ENCODE data around the gene PHLDA1.
"Not testable (repeated sequence)": the region's sequence is repeated elsewhere in the genome, so short reads cannot be mapped to it uniquely, and the experiment has no call there.

PHLDA1 gene

DNA sequence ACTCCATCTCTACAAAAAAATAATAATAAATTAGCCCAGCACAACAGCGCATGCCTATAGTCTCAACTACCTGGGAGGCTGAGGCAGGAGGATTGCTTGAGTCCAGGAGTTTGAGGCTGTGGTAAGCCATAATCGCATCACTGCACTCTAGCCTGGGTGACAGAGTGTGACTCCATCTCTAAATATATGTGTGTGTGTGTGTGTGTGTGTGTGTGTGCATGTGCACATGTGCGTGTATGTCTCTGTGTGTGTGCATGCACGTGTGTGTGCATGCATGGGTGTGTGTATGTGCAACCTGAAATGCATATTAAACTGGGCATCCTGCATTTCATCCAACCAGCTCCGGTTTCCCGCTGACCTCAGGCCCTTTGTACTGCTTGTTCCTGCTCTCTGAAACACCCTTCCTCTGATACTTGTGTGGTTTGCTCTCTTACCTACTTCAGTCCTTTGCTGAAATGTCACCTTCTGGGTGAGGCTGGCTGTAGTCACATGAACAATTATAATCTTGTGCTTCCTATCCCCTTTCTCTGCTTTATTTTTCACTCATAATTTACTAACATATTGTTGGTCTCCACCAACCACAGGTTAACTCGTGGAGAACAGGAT is 46.9 kb downstream of the PHLDA1 start:
- no peak for DNase-seq

DNA sequence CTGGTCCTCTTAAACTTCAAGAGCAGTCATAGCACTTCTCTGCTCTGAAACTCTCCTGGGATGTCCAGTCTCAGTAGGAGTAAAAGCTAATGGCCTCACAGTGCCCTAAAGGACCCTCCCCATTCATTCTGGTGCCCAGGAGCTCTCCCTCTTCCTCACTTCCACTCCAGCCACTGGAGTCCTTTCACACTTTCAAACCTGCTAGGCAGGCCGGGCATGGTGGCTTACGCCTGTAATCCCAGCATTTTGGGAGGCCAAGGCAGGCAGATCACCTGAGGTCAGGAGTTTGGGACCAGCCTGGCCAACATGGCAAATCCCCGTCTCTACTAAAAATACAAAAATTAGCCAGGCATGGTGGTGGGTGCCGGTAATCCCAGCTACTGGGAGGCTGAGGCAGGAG is 47.7 kb downstream of the PHLDA1 start:
- not testable (repeated sequence) for DNase-seq

DNA sequence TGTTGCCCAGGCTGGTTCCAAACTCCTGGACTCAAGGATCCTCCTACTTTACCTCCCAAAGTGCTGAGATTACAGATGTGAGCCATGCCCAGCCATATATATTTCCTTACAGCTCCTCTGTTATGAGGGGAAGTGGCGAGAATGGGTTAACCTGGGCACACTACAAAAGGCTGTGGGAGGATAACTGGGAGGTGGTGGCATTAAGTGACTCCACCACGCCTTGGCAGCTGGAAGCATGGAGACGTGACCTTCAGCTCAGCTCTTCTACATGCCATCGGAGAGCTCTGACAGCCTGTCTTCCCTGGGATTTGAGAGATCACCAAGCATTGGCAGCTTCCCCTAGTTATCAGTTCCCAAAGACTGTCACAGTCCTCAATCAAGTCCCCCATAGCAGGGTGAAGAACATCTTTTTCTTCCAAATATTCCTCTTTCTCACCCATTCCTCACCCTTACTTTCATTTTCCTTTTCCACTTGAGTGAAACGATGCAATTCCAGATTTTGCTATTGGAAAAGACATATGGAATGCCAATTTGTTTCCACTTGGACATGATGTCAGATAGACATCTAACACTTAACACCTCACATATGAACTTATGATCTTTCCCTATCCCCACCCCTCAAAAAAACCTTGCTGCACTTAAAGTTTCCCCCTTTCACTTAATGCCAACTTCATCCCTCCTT is 48.5 kb downstream of the PHLDA1 start:
- no peak for DNase-seq

DNA sequence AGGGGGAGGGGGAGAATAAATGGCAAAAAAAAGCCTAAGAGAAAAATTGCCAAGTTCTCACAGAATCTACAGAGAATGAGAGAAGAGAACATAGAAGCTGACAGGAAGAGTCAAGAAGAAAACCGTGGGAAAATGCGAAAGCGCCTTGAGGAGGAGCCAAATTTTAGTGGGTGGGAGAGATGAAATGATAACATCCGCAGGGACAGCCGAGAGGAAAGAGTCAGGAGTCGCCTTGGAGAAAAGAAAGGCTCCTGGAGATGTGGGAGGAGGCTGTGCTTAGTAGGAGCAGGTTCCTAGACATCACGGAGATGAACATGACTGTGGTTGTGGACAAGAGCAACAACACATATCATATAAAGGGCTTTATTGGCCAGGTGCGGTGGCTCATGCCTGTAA is 49.4 kb downstream of the PHLDA1 start:
- no peak for DNase-seq

- no peak for DNase-seq
These were observed 50.1 kb downstream of the PHLDA1 start for GRCh38 chr12:75981247-75982168.

- DNase-seq, result no peak
These were observed 52.4 kb downstream of the PHLDA1 start for GRCh38 chr12:75979181-75979580.

GRCh38 chr12:75978677-75979076 is 52.9 kb downstream of the PHLDA1 start:
- no peak for DNase-seq

GRCh38 chr12:75977952-75978671 is 53.5 kb downstream of the PHLDA1 start:
- peak; percentile 81 for DNase-seq

DNA sequence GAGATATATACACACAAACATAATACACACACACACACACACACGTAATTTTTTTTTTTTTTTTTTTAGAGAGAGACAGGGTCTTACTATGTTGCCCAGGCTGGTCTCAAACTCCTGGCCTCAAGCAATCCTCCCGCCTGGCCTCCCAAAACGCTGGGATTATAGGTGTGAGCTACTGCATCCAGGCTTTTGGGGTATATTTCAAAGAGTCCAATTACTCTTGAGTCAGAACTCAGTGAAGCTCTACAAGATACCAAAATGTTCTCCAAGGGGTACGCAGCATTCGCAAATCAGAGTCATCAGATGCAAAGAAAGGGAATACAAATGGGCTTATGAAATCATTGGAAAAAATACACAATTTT is 54.0 kb downstream of the PHLDA1 start:
- peak; percentile 69 for DNase-seq

- DNase-seq, result no peak
These were observed 54.7 kb downstream of the PHLDA1 start for GRCh38 chr12:75976913-75977312.

- DNase-seq, result no peak
These were observed 55.5 kb downstream of the PHLDA1 start for GRCh38 chr12:75976113-75976512.

DNA sequence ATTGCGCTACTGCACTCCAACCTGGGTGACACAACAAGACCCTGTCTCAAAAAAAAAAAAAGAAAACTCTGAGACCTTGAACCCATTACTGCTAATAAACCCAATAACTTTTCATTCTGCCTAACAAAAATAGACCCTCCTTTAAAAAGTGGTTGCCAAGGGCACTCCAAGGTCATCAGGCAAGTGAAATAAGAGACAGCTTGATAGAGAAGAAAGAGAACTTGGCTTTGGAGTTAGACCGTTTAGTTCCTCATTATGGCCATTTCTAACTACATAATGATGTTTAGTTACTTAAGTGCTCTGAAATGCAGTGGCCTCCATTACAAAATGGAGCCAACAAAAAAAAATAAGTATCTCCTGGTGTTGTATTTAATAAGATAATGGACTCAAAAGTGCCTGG is 55.9 kb downstream of the PHLDA1 start:
- no peak for DNase-seq
